Thymus (tissue), 11 donors: ENCODE results near the gene NHERF1. TPM values are rescaled to one million over a fixed set of nuclear protein-coding genes. Genes with fewer than 3 reads are reported as not detected.

Experiments
- DNase-seq, 9 donors: peaks; one replicate each; pipeline ENCODE4 v3.0.0-alpha.2; 2013; ENCODE audit warnings: low spot score in 9 of 9, low read depth in 6 of 9, missing footprints in 1 of 9
- H3K27ac ChIP-seq, 2 donors: one replicate each; pipeline ENCODE4 v1.5.1; 2013; ENCODE audit warnings: control low read depth in 1 of 2, low read depth in 1 of 2, low read length in 1 of 2, mild to moderate bottlenecking in 1 of 2, moderate library complexity in 1 of 2
- H3K27me3 ChIP-seq, 2 donors: one replicate each; pipeline ENCODE4 v1.5.1; 2013; ENCODE audit warnings: low read length in 1 of 2; ENCODE audit not compliant: control insufficient read depth in 2 of 2, insufficient read depth in 1 of 2
- H3K36me3 ChIP-seq, 2 donors: one replicate each; pipeline ENCODE4 v1.5.1; 2013; ENCODE audit warnings: low read length in 1 of 2, mild to moderate bottlenecking in 1 of 2, moderate library complexity in 1 of 2; ENCODE audit not compliant: control insufficient read depth in 2 of 2, insufficient read depth in 2 of 2
- H3K4me1 ChIP-seq, 2 donors: one replicate each; pipeline ENCODE4 v1.5.1; 2013; ENCODE audit warnings: low read length in 2 of 2; ENCODE audit not compliant: control insufficient read depth in 2 of 2, insufficient read depth in 2 of 2
- H3K4me3 ChIP-seq, 2 donors: one replicate each; pipeline ENCODE4 v1.5.1; 2013; ENCODE audit warnings: low read length in 2 of 2, control low read depth in 1 of 2, mild to moderate bottlenecking in 1 of 2
- H3K9me3 ChIP-seq, 2 donors: one replicate each; pipeline ENCODE4 v1.5.1; 2013; ENCODE audit warnings: low read length in 1 of 2, mild to moderate bottlenecking in 1 of 2; ENCODE audit not compliant: control insufficient read depth in 2 of 2, insufficient read depth in 1 of 2
- WGBS: extraction: QIAGEN DNeasy Blood & Tissue Kit; methylation state at CpG from one replicate; pipeline ENCODE4 v1.1.7; 2013; 5-methylcytosine and 5-hydroxymethylcytosine counted together
- polyA plus RNA-seq: library from polyadenylated mRNA; stranded (reverse); fragments of 200-250 nt; gene quantifications from one replicate; pipeline ENCODE4 v1.2.3, GENCODE V29; 2013
- total RNA-seq: library from RNA; stranded (reverse); fragments of 120-200 nt; gene quantifications from one replicate; pipeline ENCODE4 v1.2.4, GENCODE V29; 2013
- donor health status: healthy.

NHERF1 gene
- total and polyA plus RNA-seq, 2 donors: 49.5 to 56.6 TPM

GRCh38 chr17:74801896-74802295 lies 53.5 kb downstream of the NHERF1 start:
- DNase-seq: no peak
- no peak overlapping the region for H3K27ac ChIP-seq
- no peak overlapping the region for H3K4me3 ChIP-seq
- WGBS: 99% methylated on average over 8 of the region's 8 CpGs
- peaks cover 27 to 45% of the 10 kb centered on the region in 2 donors for H3K36me3 ChIP-seq
- no peaks in the 10 kb centered on the region for H3K4me1 ChIP-seq
- H3K9me3 ChIP-seq: peaks cover 0 to 4% of the 10 kb centered on the region in 2 donors
- no peaks in the 10 kb centered on the region for H3K27me3 ChIP-seq

- no peaks in the 10 kb centered on the region for H3K4me1 ChIP-seq
- 97% methylated on average over 12 of the region's 12 CpGs for WGBS
- DNase-seq: no peak
- H3K27me3 ChIP-seq: no peaks in the 10 kb centered on the region
- H3K4me3 ChIP-seq: no peak overlapping the region
- H3K9me3 ChIP-seq: peaks cover 0 to 4% of the 10 kb centered on the region in 2 donors
- H3K27ac ChIP-seq: no peak overlapping the region
- H3K36me3 ChIP-seq: peaks cover 13 to 40% of the 10 kb centered on the region in 2 donors
Observed at GRCh38 chr17:74803388-74803930, 55.0 kb downstream of the NHERF1 start.

GRCh38 chr17:74803971-74804370 lies 55.5 kb downstream of the NHERF1 start:
- Histone ChIP-seq H3K9me3 (peaks cover 0 to 4% of the 10 kb centered on the region in 2 donors), H3K36me3 (peaks cover 10 to 40% of the 10 kb centered on the region in 2 donors), H3K27me3 (no peaks in the 10 kb centered on the region), H3K4me1 (no peaks in the 10 kb centered on the region), H3K4me3 (no peak overlapping the region), H3K27ac (no peak overlapping the region)
- no peak for DNase-seq
- WGBS: 97% methylated on average over 5 of the region's 5 CpGs

- no peak for DNase-seq
- peaks cover 2 to 33% of the 10 kb centered on the region in 2 donors for H3K36me3 ChIP-seq
- no peak overlapping the region for H3K4me3 ChIP-seq
- peaks cover 0 to 4% of the 10 kb centered on the region in 2 donors for H3K9me3 ChIP-seq
- no peaks in the 10 kb centered on the region for H3K4me1 ChIP-seq
- whole genome bisulfite sequencing: 97% methylated on average over 7 of the region's 7 CpGs
- H3K27ac ChIP-seq: no peak overlapping the region
- no peaks in the 10 kb centered on the region for H3K27me3 ChIP-seq
Observed at GRCh38 chr17:74804683-74805082, 56.3 kb downstream of the NHERF1 start.

GRCh38 chr17:74805591-74805991 lies 57.2 kb downstream of the NHERF1 start:
- Histone ChIP-seq H3K9me3 (peaks cover 0 to 4% of the 10 kb centered on the region in 2 donors), H3K27ac (no peak overlapping the region), H3K4me3 (no peak overlapping the region), H3K4me1 (no peaks in the 10 kb centered on the region), H3K36me3 (peaks cover 5 to 32% of the 10 kb centered on the region in 2 donors), H3K27me3 (no peaks in the 10 kb centered on the region)
- DNase-seq: no peak
- 96% methylated on average over 15 of the region's 15 CpGs for WGBS

- Histone ChIP-seq H3K4me1 (no peaks in the 10 kb centered on the region), H3K27ac (no peak overlapping the region), H3K4me3 (no peak overlapping the region), H3K36me3 (peaks cover 8 to 26% of the 10 kb centered on the region in 2 donors), H3K27me3 (no peaks in the 10 kb centered on the region), H3K9me3 (peaks cover 0 to 4% of the 10 kb centered on the region in 2 donors)
- no peak for DNase-seq
- 97% methylated on average over 10 of the region's 10 CpGs for WGBS
Observed at GRCh38 chr17:74806334-74806733, 57.9 kb downstream of the NHERF1 start.

- DNase-seq: no peak
- 98% methylated on average over 13 of the region's 13 CpGs for WGBS
Observed at GRCh38 chr17:74807441-74807840, 59.0 kb downstream of the NHERF1 start.

GRCh38 chr17:74807925-74808324 lies 59.5 kb downstream of the NHERF1 start:
- DNase-seq: no peak
- whole genome bisulfite sequencing: 61% methylated on average over 6 of the region's 6 CpGs
- Histone ChIP-seq H3K36me3 (peaks cover 8 to 23% of the 10 kb centered on the region in 2 donors), H3K27me3 (no peaks in the 10 kb centered on the region), H3K27ac (no peak overlapping the region), H3K9me3 (peaks cover 0 to 4% of the 10 kb centered on the region in 2 donors), H3K4me3 (no peak overlapping the region), H3K4me1 (peaks cover 0 to 3% of the 10 kb centered on the region in 2 donors)

More at GRCh38 chr17:74807441-74807840, 59.0 kb downstream of the NHERF1 start:
- no peaks in the 10 kb centered on the region for H3K27me3 ChIP-seq
- H3K27ac ChIP-seq: no peak overlapping the region
- no peak overlapping the region for H3K4me3 ChIP-seq
- peaks cover 0 to 1% of the 10 kb centered on the region in 2 donors for H3K4me1 ChIP-seq
- H3K36me3 ChIP-seq: peaks cover 8 to 22% of the 10 kb centered on the region in 2 donors
- peaks cover 0 to 4% of the 10 kb centered on the region in 2 donors for H3K9me3 ChIP-seq

- H3K4me1 ChIP-seq: peaks cover 0 to 3% of the 10 kb centered on the region in 2 donors
- H3K36me3 ChIP-seq: peaks cover 8 to 26% of the 10 kb centered on the region in 2 donors
Observed at GRCh38 chr17:74808714-74809430, 60.4 kb downstream of the NHERF1 start.

More at GRCh38 chr17:74808714-74809430, 60.4 kb downstream of the NHERF1 start:
- no peak for DNase-seq
- 69% methylated on average over 17 of the region's 17 CpGs for WGBS
- H3K27me3 ChIP-seq: no peaks in the 10 kb centered on the region
- H3K4me3 ChIP-seq: no peak overlapping the region
- H3K27ac ChIP-seq: no peak overlapping the region
- no peaks in the 10 kb centered on the region for H3K9me3 ChIP-seq
